Liver (tissue), 9 donors: ENCODE data around the gene FGF19. TPM values are rescaled to one million over a fixed set of nuclear protein-coding genes. Genes with fewer than 3 reads are reported as not detected.

Experiments
- DNase-seq: peaks from one replicate; pipeline ENCODE4 v3.0.0-alpha.2; 2017; ENCODE audit warnings: low spot score
- H3K27ac ChIP-seq, 2 donors: one replicate each; pipeline ENCODE4 v1.7.0; 2013; ENCODE audit warnings: inconsistent platforms in 2 of 2, low read length in 2 of 2, control low read depth in 1 of 2, low read depth in 1 of 2, mild to moderate bottlenecking in 1 of 2
- H3K27me3 ChIP-seq, 4 donors: one replicate each; pipeline versions ENCODE4 v1.6.1 to v1.7.0; 2013; ENCODE audit warnings: low read length in 3 of 4, inconsistent platforms in 1 of 4, mild to moderate bottlenecking in 1 of 4, moderate library complexity in 1 of 4; ENCODE audit not compliant: control insufficient read depth in 4 of 4, insufficient read depth in 4 of 4
- H3K36me3 ChIP-seq, 4 donors: one replicate each; pipeline versions ENCODE4 v1.6.1 to v1.7.0; 2013; ENCODE audit warnings: low read length in 3 of 4, mild to moderate bottlenecking in 3 of 4, low read depth in 1 of 4, moderate library complexity in 1 of 4; ENCODE audit not compliant: control insufficient read depth in 4 of 4, insufficient read depth in 3 of 4
- H3K4me1 ChIP-seq, 4 donors: one replicate each; pipeline versions ENCODE4 v1.6.1 to v1.7.0; 2013; ENCODE audit warnings: low read length in 3 of 4, mild to moderate bottlenecking in 3 of 4, moderate library complexity in 1 of 4; ENCODE audit not compliant: control insufficient read depth in 4 of 4, insufficient read depth in 4 of 4
- H3K4me3 ChIP-seq, 3 donors: one replicate each; pipeline versions ENCODE4 v1.6.1 to v1.7.0; 2013; ENCODE audit warnings: low read length in 3 of 3, control low read depth in 1 of 3, low read depth in 1 of 3, mild to moderate bottlenecking in 1 of 3
- H3K9ac ChIP-seq, 2 donors: one replicate each; pipeline ENCODE4 v1.7.0; 2013; ENCODE audit warnings: low read length in 2 of 2, mild to moderate bottlenecking in 2 of 2, moderate library complexity in 2 of 2, control low read depth in 1 of 2, low read depth in 1 of 2
- H3K9me3 ChIP-seq, 4 donors: one replicate each; pipeline versions ENCODE4 v1.6.1 to v1.7.0; 2013; ENCODE audit warnings: low read length in 3 of 4; ENCODE audit not compliant: control insufficient read depth in 4 of 4
- ATF3 ChIP-seq: IDR thresholded peaks from 2 replicates; pipeline ENCODE4 v1.6.1; 2016; ENCODE audit warnings: antibody characterized with exemption
- CTCF ChIP-seq: fragments of 150-350 bp; IDR thresholded peaks from 2 replicates; pipeline ENCODE4 v1.5.1; 2017; ENCODE audit warnings: improper control_type of control experiment, low read depth, low read length; ENCODE audit not compliant: missing input control
- FOXA2 ChIP-seq: IDR thresholded peaks from 2 replicates; pipeline ENCODE4 v1.6.1; 2016; ENCODE audit warnings: antibody characterized with exemption
- MAX ChIP-seq: IDR thresholded peaks from 2 replicates; pipeline ENCODE4 v1.6.1; 2016; ENCODE audit warnings: antibody characterized with exemption
- NR2F2 ChIP-seq: IDR thresholded peaks from 2 replicates; pipeline ENCODE4 v1.6.1; 2016; ENCODE audit warnings: antibody characterized with exemption
- RAD21 ChIP-seq, 2 donors: IDR thresholded peaks; 2 replicates each; pipeline ENCODE4 v1.6.1; 2016; ENCODE audit warnings: antibody characterized with exemption in 2 of 2, mild to moderate bottlenecking in 2 of 2
- RXRA ChIP-seq, 2 donors: IDR thresholded peaks; 2 replicates each; pipeline ENCODE4 v1.6.1; 2017 to 2018; ENCODE audit warnings: antibody characterized with exemption in 2 of 2, mild to moderate bottlenecking in 1 of 2
- ZBTB33 ChIP-seq: IDR thresholded peaks from 2 replicates; pipeline ENCODE4 v1.6.1; 2016; ENCODE audit warnings: antibody characterized with exemption
- WGBS: extraction: QIAGEN DNeasy Blood & Tissue Kit; methylation state at CpG from one replicate; pipeline ENCODE4 v1.1.7; 2013; 5-methylcytosine and 5-hydroxymethylcytosine counted together
- polyA plus RNA-seq, 2 donors: library from polyadenylated mRNA; stranded (reverse) in 1 of 2; unstranded in 1 of 2; fragments of 200-250 nt in 1 of 2; fragments of >200 nt in 1 of 2; fragmentation: Nextera tagmentation in 1 of 2; extraction: Ambion mirVana in 1 of 2; gene quantifications; one replicate each; pipeline versions ENCODE4 v1.2.1 to v1.2.3, GENCODE V29; 2013 to 2015
- total RNA-seq, 2 donors: library from RNA; depleted of rRNA; stranded (reverse); fragments of >200 nt; gene quantifications; one replicate each; pipeline ENCODE4 v1.2.3, GENCODE V29; 2014
- TF ChIP-seq, protein P1 (sequence below): IDR thresholded peaks from 2 replicates; pipeline ENCODE4 v1.6.1; 2016; ENCODE audit warnings: antibody characterized with exemption, mild to moderate bottlenecking
- donor health status: healthy.
- donor health status: healthy.
- donor health status: healthy.
- donor health status: healthy.
- donor health status: healthy.

Gene FGF19
- total and polyA plus RNA-seq, 4 donors: 0.09 TPM; not detected in 3

DNA sequence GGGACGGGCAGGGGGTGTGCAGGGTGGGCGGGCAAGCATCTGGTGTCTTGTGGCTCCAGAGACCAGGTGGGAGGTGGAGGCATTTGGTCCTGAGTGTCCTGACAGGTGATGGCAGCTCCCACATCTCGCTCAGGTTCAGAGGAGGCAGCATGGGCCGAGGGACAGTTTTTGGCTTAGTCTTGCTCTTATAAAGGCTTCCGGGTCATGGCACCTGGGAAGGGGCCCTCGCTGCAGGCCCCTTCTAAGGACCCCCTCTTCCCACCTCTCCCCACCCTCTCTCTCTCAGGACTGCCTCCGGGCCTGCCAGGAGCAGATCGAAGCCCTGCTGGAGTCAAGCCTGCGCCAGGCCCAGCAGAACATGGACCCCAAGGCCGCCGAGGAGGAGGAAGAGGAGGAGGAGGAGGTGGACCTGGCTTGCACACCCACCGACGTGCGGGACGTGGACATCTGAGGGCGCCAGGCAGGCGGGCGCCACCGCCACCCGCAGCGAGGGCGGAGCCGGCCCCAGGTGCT, 52.9 kb downstream of the FGF19 start (continued):
- no peak for TF ChIP-seq CTCF

GRCh38 chr11:69650081-69650831, 53.6 kb downstream of the FGF19 start:
- H3K4me1 ChIP-seq: peaks cover 0 to 6% (median 4%) of the 10 kb centered on the region in 4 donors
- DNase-seq: no peak
- no peaks in the 10 kb centered on the region for H3K27me3 ChIP-seq
- no peak overlapping the region for H3K9ac ChIP-seq
- H3K4me3 ChIP-seq: no peak overlapping the region
- TF ChIP-seq ZBTB33: no peak
- TF ChIP-seq RAD21 (IDR thresholded peaks at IDR 0.05): no peak
- TF ChIP-seq RXRA (IDR thresholded peaks at IDR 0.05): no peak
- no peak for TF ChIP-seq FOXA2
- no peak for TF ChIP-seq CTCF
- no peak for TF ChIP-seq MAX
- no peak for TF ChIP-seq NR2F2
- TF ChIP-seq, protein P1, sequence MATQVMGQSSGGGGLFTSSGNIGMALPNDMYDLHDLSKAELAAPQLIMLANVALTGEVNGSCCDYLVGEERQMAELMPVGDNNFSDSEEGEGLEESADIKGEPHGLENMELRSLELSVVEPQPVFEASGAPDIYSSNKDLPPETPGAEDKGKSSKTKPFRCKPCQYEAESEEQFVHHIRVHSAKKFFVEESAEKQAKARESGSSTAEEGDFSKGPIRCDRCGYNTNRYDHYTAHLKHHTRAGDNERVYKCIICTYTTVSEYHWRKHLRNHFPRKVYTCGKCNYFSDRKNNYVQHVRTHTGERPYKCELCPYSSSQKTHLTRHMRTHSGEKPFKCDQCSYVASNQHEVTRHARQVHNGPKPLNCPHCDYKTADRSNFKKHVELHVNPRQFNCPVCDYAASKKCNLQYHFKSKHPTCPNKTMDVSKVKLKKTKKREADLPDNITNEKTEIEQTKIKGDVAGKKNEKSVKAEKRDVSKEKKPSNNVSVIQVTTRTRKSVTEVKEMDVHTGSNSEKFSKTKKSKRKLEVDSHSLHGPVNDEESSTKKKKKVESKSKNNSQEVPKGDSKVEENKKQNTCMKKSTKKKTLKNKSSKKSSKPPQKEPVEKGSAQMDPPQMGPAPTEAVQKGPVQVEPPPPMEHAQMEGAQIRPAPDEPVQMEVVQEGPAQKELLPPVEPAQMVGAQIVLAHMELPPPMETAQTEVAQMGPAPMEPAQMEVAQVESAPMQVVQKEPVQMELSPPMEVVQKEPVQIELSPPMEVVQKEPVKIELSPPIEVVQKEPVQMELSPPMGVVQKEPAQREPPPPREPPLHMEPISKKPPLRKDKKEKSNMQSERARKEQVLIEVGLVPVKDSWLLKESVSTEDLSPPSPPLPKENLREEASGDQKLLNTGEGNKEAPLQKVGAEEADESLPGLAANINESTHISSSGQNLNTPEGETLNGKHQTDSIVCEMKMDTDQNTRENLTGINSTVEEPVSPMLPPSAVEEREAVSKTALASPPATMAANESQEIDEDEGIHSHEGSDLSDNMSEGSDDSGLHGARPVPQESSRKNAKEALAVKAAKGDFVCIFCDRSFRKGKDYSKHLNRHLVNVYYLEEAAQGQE: no peak
- no peak for TF ChIP-seq ATF3
- no peak overlapping the region for H3K27ac ChIP-seq
- peaks cover 19 to 49% (median 44%) of the 10 kb centered on the region in 4 donors for H3K36me3 ChIP-seq
- 87% methylated on average over 24 of the region's 24 CpGs for WGBS
- H3K9me3 ChIP-seq: no peaks in the 10 kb centered on the region
